EH (cell line): Measurements from ENCODE around the gene IQSEC1.

ENCODE experiments used
- DNase-seq: peaks from one replicate; pipeline ENCODE4 v3.0.0-alpha.2; 2015; ENCODE audit warnings: low read depth

IQSEC1 gene

DNA sequence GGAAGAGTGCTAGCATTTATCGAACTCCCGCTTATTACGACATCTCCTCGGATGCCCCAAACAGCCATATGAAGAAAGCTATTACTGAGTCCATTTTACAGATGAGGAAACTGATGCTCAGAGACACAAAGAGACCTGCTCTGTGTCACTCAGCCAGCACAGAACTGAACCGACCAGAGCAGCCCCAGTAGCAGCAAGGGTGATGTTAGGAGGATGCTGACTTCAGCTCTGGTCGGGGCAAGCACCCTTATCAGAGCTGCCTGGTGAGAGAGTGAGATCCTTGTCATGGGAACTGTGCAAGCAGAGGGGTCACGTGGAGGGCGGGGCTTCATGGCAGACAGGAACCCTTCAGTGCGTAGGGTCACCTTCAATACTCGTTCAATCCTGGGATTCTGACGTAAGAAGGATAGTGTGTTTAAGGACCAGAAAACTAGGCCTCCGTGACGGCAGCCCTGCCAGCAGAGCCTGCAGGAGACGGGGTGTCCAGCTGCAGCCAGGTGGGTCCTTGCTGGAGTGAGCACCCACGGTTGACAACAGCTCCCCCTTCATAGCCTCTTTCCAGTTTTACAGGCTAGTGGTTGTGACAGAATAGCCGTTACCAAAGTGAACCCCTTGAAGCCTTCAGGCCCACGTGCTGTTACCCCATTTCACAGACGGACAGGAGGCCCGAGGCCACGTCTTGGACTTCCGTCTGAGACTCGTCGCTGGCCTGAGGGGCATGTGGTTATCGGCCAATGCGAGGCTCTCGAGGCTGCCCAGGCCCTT, 12.0 kb upstream of the IQSEC1 start:
- DNase-seq = no peak

DNA sequence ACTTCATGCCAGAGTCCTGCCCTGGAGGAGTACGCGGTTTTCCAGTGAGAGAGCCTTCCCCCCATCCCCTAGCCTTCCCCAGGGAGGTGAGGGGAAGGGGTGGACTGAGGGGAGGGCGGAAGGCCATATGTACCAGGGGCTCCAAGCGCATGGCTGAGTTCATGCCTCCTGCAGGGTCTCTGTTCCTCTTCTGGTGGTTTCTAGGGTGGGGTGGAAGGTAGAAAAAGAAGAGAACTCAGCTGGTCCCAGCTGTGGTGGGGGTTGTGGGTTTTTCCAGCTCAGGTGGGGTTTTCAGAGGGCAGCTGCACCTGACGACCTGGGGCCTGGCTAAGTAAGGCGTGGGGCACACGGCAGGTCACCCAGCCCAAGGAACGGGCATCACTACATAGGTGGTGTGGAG, 10.7 kb upstream of the IQSEC1 start:
- no peak for DNase-seq

DNA sequence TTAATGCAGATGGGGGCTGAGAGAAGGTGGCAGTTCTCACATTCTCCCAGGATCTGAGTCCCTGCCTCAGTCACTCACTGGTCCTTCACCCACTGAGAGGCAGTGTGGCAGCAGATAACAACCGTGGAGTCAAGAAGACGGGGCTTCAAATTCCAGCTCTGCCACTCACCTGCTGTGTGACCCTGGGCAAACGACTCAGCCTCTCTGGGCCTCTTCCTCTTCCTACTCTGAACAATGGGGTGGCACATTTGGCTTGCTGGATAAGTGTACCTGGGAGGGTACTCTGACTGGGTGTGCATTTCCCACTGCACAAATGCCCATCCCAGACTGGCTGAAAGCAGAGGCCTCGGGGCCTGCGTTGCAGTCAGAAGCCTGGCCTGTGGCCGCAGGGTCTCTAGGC, 10.0 kb upstream of the IQSEC1 start:
- no peak for DNase-seq

DNA sequence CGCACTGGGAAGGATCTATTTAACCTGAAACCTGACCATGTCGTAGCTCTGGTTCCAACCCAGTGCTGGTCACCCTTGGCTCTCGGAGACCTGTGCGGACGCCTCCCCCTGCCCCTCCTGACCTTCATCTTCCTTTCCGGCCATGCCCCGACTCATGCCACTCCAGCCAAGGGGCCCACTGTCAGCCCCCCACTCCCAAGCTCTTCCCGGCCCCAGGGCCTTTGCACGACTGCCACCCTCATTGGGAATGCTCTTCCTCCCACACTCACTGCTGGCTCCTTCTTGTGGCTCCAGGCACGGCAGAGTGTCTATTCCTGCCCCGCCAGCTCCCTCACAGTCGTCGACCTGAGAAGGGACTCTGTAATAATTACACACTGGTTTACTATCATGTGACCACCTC, 9.4 kb upstream of the IQSEC1 start:
- no peak for DNase-seq

DNA sequence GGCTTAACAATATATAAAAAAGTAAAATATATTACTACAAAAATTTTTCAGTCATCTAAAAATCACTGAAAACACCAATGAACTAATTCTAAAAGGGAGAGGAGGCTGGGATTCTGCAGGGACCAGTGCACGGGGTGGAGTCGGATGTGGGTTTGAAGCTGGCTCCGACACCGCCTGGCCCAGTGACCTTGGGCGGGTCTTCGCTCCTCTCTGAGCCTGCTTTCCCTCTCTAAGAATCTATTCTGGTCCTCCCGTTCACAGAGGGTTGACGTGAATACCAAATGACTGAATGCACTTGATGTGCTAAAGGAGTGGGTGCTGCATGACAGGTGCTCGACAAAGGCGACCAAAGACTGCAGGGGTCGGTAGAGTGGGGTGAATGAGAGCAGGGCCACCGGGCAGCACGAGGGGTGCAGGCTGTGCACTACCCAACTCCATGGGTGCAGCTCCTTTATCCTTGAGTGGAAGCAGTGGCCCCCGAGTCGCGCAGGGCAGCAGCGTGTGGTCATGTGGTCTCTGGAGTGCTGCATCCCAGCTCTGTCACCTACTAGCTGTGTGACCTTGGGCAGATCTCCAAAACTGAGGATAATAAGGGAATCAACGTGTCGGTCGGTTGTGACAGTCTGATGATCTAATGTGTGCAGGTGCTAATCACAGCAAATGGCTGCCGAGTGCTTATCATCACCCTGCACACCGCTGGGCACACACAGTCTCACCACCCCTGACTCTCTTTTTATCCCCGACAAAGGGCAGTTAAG, 8.6 kb upstream of the IQSEC1 start:
- DNase-seq = no peak

DNA sequence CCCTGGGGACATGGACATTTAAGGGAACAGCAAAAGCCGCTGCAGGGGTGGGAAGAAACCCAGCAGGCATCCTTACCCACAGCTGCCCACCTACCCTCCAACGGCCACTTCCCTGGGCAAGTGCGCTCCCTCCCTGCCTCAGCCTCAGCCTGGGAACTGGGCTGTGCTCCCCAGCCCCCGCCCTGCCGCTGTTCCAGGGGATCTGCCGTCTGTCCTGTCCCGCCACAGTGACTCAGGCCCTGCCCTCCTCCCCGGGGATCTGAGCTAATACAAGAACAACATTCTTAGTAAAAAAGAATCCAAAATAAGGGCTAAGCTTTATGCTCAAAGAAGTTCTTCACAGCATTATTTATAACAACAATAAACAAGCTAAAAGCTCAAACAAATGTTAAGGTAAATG, 7.4 kb upstream of the IQSEC1 start:
- DNase-seq = no peak

DNA sequence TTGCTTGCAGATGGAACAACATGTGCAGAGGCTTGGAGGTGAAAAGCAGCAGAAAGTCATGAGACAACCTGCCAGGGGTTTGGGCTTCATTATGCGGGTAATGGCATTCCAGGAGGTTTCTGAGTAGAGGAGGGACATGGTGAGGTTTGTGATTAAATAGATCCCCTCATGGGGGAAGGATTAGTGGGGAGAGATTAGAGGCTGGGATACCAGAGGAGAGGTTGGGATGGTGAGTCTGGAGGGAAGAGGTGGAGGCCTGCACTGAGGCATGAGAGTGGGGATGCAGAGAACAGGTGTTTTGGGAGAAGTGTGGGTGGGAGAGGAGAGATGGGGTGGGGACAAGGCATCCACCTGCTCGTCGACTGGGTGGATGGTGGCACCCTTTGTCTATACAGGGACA, 6.8 kb upstream of the IQSEC1 start:
- no peak for DNase-seq

DNA sequence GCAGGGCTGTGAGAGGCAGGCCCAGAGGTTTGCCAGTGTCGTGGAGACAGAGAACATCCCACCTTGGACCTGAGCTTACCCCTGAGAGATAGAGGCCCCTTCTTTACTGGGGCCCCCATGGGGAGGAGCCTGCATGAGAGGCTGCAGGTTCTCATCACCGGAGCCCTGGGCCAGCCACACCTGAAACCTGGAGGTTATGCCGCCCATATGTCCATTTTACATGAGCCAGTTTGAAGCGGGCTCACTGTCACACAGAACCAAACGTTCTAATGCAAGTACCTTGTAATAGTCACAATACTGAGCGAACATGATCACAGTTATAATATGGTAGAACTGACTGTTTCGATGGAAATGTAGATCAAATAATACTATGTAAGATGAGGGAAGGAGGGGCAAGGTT, 6.3 kb upstream of the IQSEC1 start:
- no peak for DNase-seq

DNA sequence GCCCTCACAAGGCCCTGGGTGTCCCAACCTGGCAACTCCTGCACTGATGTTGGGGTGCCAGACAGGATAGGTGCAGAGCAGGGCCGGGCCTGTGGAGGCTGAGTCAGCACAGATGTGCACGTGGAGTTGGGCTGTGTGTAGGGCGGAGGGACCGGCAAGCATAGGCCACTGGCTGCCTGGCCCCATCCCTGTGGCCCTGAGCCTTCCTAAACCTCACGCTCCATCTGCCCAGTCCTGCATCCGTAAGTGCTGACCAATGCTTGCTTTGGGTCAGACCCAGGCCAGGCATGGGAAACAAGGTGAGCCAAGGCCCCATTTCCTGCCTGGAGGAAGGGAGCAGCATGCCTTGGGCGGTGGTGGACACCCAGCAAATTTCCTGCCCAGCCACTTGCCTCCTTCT, 5.8 kb upstream of the IQSEC1 start:
- DNase-seq = no peak

DNA sequence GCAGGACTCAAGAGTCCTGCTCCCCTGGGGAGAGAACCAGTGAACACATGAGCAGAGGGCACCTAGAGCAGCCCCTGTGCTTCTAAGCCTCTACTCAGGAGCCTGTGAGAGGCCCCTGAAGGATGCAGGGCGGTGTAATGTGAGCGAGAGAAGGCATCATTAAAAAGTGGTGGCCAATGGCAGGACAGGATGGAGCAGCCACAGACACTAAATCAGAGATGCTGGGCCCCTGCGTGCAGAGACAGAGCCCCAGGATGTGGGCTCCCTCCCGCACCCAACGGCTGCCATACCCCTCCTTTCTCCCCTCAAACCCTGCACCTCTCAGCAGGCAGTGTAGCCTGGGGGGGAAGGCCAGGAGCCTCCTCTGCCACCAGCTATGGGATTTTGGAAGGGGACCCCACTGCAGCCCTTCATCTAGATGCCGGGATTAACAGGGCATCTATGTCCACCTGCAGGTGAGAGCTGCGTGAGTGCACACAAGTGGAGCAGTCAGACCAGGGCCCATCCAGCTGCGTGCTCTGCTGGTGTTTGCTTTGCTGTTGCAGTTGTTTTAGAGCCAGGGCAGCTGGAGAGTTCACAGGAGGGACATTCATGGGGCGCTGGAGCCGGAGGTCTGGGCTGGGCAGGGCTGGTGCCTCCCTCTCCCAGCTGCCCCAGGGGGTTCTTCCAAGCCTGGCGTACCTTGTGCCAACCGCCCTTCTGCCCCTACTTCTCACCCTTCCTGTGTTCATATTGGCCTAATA, 5.1 kb upstream of the IQSEC1 start:
- no peak for DNase-seq

DNA sequence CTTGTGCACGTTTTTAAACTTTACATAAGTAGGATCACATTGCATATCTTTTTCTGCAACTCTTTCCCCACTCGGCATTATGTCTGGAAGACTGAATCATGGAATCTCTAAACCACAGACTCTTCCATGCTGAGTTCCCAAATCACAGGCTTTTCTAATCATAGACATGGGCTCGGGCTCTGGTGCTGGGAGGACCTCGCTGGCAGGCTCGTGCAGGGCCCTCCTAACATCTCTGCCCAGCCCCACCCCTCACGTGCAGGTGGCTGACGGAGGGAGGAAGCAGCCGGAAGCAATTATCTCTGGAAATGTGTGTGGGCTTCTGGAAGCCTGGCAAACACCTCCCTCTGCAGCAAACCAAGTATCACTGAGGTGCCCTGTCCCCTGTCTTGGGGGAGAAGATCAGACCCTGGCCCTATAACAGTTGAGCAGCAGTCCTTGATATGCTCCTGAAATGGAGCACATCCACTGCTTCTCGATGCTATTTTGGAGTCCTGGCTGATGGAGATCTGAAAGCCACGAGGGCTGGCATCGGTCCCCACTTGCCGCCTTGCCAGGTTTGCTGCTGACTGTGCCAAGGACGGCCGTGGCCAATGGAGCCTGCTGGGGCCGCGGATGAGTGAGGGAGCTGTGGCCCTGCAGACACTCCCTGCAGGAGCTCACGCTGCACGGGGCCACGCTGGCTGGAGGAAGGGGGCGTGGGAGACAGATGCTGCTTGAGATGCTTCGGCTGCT, 4.4 kb upstream of the IQSEC1 start:
- peak; percentile 7 for DNase-seq

DNA sequence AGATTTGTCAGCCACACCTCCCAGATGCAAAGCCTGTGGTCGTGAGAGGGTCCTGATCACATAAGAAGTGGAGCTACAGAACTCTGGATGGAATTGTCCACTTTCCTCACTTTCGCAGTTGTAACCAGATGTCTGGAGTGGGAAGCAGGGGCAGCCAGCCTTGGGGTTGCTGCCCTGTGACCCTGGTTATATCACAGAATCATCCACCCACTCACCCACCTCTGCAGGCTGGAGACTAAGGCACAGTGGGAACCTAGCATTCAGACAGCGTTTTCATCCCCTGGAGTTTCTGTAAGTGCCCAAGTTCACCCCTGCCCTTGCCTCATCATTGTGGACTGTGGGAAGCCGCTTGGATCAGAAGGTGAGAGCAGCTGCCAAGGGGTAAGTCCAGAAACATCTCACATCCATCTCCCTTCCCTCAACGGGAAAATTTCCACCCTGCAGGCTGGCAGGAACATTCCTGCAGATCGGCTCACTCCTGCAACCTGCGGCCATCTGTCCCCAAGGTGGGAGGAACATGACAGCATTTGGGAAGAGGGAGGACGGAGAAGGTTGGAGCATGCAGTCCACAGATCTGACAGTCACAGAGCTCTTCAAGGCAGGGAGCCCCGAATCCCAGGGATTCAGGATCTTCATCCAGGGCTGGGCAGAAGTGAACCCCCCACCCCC, 2.9 kb upstream of the IQSEC1 start:
- no peak for DNase-seq

DNA sequence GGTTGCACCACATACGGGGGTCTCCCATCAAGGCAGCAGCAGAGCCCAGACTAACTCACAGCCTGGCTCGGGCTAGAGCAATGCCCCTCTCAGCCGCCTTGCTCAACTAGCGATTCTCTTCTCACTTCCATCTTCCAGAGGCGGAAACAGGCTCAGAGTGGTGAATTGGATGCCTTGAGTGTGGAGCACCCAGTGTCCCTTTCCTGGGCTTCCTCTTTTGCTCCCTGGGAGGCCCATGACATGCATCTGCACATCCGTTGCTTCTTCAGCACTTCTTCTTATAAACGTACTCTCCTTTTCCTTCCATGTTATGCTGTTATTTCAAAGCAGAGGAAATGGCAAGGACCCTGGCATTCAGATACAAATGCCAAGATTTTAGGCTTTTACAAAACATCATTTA, 2.1 kb upstream of the IQSEC1 start:
- DNase-seq = no peak

DNA sequence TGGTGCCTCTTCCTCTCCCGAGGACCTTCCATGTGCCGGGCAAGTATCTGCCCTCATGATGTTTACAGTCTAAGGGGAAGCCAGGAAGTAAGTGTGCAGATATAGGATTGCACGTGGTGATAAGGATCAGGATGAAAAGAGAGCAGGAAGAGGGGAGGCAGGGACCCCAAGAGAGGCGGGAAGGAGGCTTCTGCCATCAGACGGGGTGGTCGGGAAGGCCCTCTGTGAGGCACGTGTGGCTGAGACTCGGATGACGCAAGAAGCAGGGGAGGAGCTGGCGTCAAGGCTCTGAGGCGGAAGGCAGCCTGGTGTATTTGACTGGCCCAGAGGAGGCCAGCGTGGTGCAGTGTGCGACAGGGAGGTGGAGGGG, 762 bp upstream of the IQSEC1 start:
- no peak for DNase-seq

DNA sequence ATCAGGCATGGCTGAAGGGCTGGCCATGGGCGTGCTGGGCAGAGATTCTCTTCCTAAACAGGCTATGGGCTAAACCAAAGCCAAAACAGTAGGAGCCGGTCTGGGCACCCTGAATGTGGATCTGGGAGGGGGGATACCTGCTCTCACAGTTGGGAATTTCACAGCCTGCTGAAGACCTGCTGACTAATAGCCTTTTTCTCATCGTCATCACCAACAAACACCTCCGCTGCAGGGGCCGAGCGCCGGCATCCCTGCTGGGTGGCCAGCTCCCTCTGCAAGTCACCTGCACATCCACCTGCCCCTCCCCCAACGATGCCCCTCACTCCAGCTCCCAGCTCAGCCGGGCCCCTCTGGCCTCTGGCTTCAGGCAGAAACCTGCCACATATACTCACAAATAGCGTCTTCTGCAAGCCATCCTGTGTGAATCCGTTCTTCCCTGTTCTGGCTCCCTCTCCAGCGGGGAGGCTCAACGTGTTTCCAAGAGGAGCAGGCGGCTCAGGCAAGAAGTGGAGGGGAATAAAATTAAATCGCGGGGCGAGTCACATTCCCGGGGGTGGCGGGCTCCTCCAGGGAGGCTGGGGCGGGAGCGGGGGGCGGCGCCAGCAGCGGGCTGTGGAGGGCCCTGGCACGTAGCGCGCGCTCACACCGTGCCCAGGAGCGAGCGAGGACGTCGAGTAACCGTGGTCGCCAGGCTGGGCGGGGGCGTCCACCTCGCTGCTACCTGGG, 466 bp downstream of the IQSEC1 start:
- DNase-seq = no peak

DNA sequence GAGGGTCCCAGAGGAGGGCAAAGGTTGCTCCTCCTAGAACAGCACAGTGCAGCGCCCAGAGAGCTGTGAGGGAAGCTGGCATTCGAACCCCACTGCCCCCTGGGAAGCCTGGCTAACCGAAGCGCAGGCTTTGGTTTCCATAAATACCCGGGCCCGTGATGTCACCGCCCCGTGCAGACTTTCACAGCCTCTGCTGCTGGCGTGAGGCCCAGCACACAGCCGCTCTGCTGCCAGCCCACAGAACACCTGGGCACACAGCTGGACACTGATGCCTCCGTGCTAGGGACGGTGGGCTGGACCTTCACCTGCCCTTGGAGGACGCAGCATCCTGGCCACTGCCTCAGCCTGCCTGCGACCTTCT, 1.0 kb downstream of the IQSEC1 start:
- DNase-seq = no peak

DNA sequence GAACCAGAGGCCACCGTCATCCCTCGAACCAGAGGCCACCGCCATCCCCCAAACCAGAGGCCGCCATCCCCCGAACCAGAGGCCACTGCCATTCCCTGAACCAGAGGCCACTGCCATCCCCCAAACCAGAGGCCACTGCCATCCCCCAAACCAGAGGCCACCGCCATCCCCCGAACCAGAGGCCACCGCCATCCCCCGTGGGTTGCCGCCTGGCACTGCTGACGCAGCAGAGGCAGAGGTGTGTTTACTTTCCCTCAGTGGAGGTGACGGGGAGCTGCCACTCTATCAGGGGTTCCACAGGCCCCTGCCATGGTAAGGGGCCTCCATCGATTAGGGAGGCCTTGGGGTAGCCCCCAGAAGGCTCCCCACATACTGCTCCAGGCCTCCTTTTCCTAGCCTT, 1.5 kb downstream of the IQSEC1 start:
- DNase-seq = no peak

DNA sequence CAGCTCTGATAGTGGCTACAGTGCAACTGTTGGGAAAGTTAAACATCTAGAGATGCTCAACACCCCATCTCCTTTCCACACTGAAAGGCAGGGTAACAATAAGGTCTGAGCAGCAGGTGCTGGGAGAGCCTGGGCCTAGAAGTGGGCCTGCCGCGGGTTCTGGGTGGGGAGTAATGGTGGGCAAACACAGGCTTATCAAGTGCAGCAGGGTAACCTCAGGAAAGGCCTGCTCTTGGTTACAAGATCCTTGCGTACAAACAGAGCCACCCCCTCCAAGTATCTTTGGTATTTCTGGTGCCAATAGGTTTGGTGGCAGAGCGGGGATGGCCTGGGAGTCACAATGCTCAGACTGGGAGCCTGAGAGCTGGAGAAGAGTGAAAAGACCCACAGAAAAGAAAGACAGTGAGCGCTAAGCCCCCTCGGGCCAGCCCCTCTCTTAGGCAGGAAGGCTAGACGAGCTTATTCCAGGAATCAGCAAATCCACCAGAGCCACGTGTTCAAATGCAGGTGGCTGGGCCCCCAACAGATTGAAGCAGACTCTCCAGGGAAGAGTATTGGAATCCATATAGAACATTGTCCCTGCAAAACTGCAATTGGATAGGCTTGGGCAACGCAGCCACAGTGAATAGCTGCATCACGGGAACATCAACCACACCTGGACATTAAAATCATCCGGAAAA, 2.7 kb downstream of the IQSEC1 start:
- no peak for DNase-seq

DNA sequence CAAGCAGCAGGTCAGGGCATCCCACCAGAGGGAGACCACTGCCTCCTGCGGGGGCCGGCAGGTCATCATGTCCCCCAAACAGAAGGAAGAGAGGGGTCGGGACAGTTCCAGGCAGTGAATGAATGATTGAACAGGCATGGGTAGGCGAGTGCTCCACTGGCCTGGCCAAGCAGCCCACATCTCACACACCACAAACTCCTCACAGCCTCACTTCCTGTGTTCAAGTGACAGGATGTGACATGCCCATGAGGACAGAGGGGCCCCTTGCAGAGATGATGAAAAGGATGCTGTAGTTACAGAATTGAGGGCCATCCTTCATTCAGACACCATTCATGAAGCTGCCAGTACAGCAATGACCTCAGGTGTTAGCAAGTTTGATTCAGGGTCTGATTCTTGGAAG, 3.7 kb downstream of the IQSEC1 start:
- DNase-seq = no peak

DNA sequence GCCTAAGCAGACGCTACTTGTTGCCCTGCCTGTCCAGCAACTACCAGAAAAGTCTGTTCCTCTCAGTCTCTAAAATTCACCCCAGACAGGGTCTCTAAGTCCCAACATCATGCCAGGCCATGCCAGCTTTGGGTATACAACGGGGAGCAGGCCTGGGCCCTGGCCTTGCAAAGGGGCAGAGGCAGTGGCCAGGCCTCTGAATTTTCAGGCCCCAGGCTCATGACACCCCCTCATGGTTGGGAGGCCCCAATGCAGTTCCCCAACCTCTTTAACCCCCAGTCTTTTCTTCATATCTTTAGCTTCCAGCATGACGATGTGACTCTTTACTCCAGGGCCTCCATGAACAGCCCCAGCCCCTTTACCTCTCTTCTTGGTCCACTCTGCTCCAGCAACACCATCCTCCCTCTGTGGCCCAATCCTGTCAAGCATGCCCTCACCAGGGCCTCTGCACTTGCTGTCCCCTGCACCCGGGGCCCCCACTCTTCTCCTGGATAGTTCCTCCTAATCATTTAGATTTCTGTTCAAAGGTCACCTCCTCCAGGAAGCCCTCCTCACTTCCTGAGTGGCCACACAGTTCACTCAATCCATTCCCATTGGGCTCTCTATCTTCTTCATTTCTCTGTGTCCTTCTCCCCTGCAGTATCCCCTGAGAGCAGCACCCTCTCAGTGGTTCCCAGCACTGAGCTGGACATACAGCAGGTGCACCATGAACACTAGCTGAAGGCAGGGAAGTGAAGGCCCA, 4.8 kb downstream of the IQSEC1 start:
- no peak for DNase-seq
